Kidney (tissue), 14 donors: ENCODE results near the gene TTLL5. TPM values are rescaled to one million over a fixed set of nuclear protein-coding genes. Genes with fewer than 3 reads are reported as not detected.

ENCODE experiments used
- DNase-seq, 5 donors: peaks; one replicate each; pipeline ENCODE4 v3.0.0-alpha.2; 2013 to 2020
- FAIRE-seq: peaks from 2 replicates; lab custom pipeline; 2012; peaks lifted over from hg19 to GRCh38; lab: Jason Lieb, UNC
- H3K27ac ChIP-seq, 2 donors: one replicate each; pipeline ENCODE4 v1.7.0; 2013; ENCODE audit warnings: low read depth in 2 of 2, low read length in 2 of 2, inconsistent platforms in 1 of 2
- H3K27me3 ChIP-seq: one replicate; pipeline ENCODE4 v1.7.1; 2013; ENCODE audit warnings: low read length, inconsistent platforms; ENCODE audit not compliant: control insufficient read depth, insufficient read depth
- H3K36me3 ChIP-seq, 3 donors: one replicate each; pipeline versions ENCODE4 v1.7.0 to v1.7.1; 2013; ENCODE audit warnings: low read length in 3 of 3, control low read depth in 1 of 3, inconsistent platforms in 1 of 3; ENCODE audit not compliant: insufficient read depth in 3 of 3, control insufficient read depth in 2 of 3
- H3K4me1 ChIP-seq, 3 donors: one replicate each; pipeline versions ENCODE4 v1.7.0 to v1.7.1; 2013; ENCODE audit warnings: low read length in 3 of 3, inconsistent platforms in 1 of 3, low read depth in 1 of 3; ENCODE audit not compliant: control insufficient read depth in 2 of 3, insufficient read depth in 2 of 3
- H3K4me3 ChIP-seq, 3 donors: one replicate each; pipeline versions ENCODE4 v1.7.0 to v1.8.1; 2013; ENCODE audit warnings: low read length in 3 of 3, control low read depth in 1 of 3, inconsistent platforms in 1 of 3
- H3K9ac ChIP-seq, 3 donors: one replicate each; pipeline versions ENCODE4 v1.7.0 to v1.7.1; 2013; ENCODE audit warnings: low read length in 3 of 3, control low read depth in 1 of 3, inconsistent platforms in 1 of 3
- H3K9me3 ChIP-seq, 3 donors: one replicate each; pipeline versions ENCODE4 v1.7.0 to v1.7.1; 2013; ENCODE audit warnings: low read length in 3 of 3, control low read depth in 1 of 3, inconsistent platforms in 1 of 3; ENCODE audit not compliant: control insufficient read depth in 2 of 3, insufficient read depth in 1 of 3
- intact Hi-C: fragments of 100-400 bp; cut with DNase I; formaldehyde crosslinking; loops from one replicate; pipeline ENCODE4 v1.11.1; 2022
- polyA plus RNA-seq: library from polyadenylated mRNA; stranded (reverse); fragments of 350-450 nt; fragmentation: Illumina TruSeq; extraction: RNeasy Lipid Tissue Mini Kit (QIAGEN cat#74804); gene quantifications from one replicate; pipeline ENCODE4 v1.2.3, GENCODE V29; 2014; ENCODE audit warnings: low read depth, low replicate concordance; ENCODE audit not compliant: insufficient read depth
- total RNA-seq: library from RNA; stranded (reverse); fragmentation: NEBNext Ultra II Directional; extraction: Animal tissue kit (Norgen Biotek cat#: 25700); gene quantifications from one replicate; pipeline ENCODE4 v1.2.1, GENCODE V29; 2021
- TF ChIP-seq, protein P1 (sequence below): IDR thresholded peaks from 3 replicates; pipeline ENCODE4 v1.5.1; 2012; ENCODE audit warnings: mild to moderate bottlenecking, moderate library complexity, borderline replicate concordance; ENCODE audit not compliant: insufficient read depth; ENCODE audit errors: extremely low read depth
- donor health status: control.
- donor health status: control.
- donor health status: control.
- donor health status: control.
- donor health status: control.
- donor health status: DM: yes; HTN: yes; CAD: no.
- donor health status: Normal renal cell carcinoma (clear cell type).

TTLL5 gene
- total and polyA plus RNA-seq, 2 donors from 2014 or later: 16.8 to 37.2 TPM

DNA sequence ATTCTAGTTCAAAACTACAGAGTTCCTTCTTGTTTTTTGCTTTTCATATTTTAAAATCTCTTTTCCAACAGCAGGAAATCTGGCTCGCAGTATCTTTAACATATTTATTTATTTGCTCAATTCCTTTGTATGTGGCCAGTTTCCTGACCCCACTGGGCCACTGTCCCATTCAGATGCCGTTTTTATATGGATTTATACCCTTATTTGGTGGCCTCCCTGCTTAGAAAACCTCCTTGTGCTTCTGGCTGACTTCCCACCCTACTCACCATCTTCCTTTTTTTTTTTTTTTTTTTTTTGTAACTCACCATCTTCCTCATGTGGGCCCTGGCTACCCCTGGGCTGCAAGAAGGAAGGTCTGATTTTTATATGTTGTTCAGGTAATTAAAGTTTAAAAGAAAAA is 53.9 kb downstream of the TTLL5 start:
- H3K9me3 ChIP-seq: no peaks in the 10 kb centered on the region
- no peak overlapping the region for H3K4me3 ChIP-seq
- no peak for DNase-seq
- H3K9ac ChIP-seq: no peak overlapping the region
- H3K4me1 ChIP-seq: no peaks in the 10 kb centered on the region
- H3K27me3 ChIP-seq: no peaks in the 10 kb centered on the region
- FAIRE-seq: no peak
- no peak overlapping the region for H3K27ac ChIP-seq
- intact Hi-C loops: loop anchor here (5.0 kb wide), 1 partner anchor 267 kb away; the partner anchor contains the start of gene TGFB3
- H3K36me3 ChIP-seq: peaks cover 0 to 5% (median 2%) of the 10 kb centered on the region in 3 donors
- TF ChIP-seq, protein P1, sequence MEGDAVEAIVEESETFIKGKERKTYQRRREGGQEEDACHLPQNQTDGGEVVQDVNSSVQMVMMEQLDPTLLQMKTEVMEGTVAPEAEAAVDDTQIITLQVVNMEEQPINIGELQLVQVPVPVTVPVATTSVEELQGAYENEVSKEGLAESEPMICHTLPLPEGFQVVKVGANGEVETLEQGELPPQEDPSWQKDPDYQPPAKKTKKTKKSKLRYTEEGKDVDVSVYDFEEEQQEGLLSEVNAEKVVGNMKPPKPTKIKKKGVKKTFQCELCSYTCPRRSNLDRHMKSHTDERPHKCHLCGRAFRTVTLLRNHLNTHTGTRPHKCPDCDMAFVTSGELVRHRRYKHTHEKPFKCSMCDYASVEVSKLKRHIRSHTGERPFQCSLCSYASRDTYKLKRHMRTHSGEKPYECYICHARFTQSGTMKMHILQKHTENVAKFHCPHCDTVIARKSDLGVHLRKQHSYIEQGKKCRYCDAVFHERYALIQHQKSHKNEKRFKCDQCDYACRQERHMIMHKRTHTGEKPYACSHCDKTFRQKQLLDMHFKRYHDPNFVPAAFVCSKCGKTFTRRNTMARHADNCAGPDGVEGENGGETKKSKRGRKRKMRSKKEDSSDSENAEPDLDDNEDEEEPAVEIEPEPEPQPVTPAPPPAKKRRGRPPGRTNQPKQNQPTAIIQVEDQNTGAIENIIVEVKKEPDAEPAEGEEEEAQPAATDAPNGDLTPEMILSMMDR: no peak

GRCh38 chr14:75715926-75716780 is 55.1 kb downstream of the TTLL5 start:
- TF ChIP-seq, protein P1: no peak
- DNase-seq (no peak), FAIRE-seq (no peak)
- peaks cover 0 to 7% (median 7%) of the 10 kb centered on the region in 3 donors for H3K4me1 ChIP-seq
- no peak overlapping the region for H3K9ac ChIP-seq
- H3K27ac ChIP-seq: no peak overlapping the region
- no peak overlapping the region for H3K4me3 ChIP-seq
- no peaks in the 10 kb centered on the region for H3K27me3 ChIP-seq
- intact Hi-C loops: no loop called here
- H3K36me3 ChIP-seq: peaks cover 0 to 5% (median 2%) of the 10 kb centered on the region in 3 donors
- no peaks in the 10 kb centered on the region for H3K9me3 ChIP-seq

- DNase-seq: no peak
- no peak for FAIRE-seq
- Histone ChIP-seq H3K9me3 (no peaks in the 10 kb centered on the region), H3K27ac (no peak overlapping the region), H3K36me3 (peaks cover 0 to 5% (median 2%) of the 10 kb centered on the region in 3 donors), H3K9ac (no peak overlapping the region), H3K4me1 (peaks cover 0 to 7% (median 7%) of the 10 kb centered on the region in 3 donors), H3K4me3 (no peak overlapping the region), H3K27me3 (no peaks in the 10 kb centered on the region)
- TF ChIP-seq, protein P1: no peak
- intact Hi-C loops: no loop called here
Measured at GRCh38 chr14:75717729-75718128, 56.7 kb downstream of the TTLL5 start.
